Activated CD4-positive, CD25-positive, alpha-beta regulatory T cell treated with anti-CD3 and anti-CD28 coated beads, Interleukin-2, amount 50 U/mL, for 72 hours (primary cell): Measurements from ENCODE around the gene TBC1D21.

ENCODE experiments used
- DNase-seq: peaks from one replicate; pipeline ENCODE4 v3.0.0; 2021

TBC1D21 gene

DNA sequence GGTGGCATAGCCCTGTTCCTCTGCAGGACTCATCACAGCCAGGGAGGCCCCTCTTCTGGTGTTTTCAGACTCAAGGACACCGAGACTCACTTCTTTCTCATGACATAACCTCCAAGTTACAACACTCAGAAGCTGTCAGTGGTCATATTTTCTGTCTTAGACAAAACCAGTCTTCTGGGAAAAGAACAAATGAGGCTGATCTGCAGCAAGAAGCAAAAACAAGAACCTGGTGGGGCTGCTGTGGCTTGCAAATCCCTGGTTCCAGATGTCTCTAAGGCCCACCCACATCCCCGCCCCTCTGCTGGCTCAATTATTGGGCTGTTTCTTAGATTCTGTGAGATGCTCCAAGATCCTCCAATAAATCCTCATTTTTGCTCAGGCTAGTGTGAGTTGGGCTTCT lies 36.3 kb downstream of the TBC1D21 start:
- no peak for DNase-seq

DNA sequence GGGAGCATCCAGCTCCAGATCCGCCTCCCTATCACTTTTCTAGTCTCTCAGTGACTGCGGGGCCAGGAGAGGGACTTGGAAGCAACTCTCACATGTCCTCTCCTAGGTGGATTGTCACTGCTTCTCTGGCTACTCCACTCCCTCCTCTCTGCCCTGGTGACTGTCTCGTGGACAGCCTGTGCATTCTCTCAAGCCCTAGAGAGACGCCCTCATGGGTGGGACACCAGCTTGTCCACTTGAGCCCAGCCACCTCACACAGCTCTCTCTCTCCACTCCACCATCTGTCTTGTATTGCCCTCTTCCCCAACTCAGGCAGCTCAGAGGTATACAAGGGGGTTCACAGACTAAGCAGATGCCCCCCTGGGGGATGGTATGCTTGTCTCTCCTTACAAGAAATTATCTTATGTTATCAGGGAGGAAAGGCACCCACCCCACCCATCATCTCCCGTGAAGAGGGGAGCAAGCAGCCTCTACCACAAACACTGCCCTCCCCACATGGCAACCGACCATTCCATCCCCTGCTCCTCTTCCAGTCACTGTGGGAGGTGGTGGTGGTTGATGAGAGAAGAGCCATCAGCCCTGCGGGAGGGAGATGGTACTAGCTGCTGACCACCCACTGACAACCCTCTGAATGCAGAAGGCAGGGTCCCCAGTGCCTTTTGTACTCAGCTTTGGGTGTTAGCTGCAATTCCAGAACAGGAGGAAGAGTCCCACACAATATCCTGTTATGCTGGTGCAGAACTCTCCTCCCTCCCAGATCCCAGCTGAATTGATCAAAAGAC lies 37.3 kb downstream of the TBC1D21 start:
- DNase-seq = no peak

DNA sequence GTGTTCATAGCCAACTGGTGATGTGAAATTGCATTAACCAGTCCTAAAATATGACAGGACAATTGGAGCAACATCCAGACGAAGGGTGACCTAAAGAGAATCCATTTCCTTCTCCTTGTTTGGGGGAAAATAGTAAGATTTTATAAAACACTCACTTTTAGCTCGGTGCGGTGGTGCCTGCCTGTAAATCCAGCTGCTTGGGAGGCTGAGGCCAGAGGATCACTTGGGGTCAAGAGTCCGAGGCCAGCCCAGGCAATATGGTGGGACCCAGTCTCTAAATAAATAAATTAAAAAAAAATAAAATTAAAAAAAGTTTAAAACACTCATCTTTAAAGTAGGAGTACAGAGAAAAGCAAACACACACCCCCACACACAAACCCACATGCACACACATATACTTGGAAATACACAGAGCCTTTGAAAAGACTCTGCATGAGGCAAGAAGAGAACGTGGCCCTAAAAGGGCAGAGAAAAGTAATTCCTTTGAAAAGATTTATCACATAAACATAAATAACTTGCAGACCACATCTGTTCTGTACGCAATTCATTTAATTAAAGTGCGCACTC lies 38.7 kb downstream of the TBC1D21 start:
- DNase-seq = no peak

DNA sequence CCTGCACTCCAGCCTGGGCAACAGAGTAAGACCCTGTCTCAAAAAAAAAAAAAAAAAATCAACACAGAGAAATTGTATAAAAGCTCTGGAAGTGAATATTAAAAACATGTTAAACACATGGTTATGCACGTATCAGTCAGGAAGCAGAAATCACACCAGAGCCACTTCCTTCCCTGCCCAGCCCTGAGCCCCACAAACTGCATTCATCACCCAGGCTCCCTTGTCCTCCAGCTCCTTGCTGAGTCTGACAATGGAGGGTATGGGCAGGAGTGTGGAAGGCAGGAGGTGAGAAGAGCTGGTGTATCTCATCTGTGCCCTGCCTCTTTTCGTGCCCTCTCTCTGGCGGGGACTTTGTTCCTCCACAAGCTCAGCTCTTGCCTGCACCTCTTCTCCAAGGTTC lies 40.8 kb downstream of the TBC1D21 start:
- no peak for DNase-seq

DNA sequence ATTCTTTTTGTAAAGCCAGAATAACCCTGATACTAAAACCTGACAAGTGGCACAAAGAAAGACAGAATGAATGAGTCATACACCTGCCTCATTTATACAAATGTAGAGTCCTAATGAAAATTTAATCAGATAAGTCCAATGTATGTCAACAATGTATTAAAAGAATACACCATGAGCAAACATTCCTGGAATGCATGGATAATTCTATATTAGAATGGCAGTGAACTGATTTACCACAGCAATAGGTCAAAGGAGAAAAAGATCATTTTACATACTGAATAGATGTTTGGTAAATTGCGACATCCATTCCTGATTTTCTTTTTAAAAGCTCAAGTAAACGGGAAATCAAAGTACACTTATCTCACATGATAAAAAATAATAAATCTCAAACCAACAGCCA lies 41.7 kb downstream of the TBC1D21 start:
- DNase-seq = no peak

DNA sequence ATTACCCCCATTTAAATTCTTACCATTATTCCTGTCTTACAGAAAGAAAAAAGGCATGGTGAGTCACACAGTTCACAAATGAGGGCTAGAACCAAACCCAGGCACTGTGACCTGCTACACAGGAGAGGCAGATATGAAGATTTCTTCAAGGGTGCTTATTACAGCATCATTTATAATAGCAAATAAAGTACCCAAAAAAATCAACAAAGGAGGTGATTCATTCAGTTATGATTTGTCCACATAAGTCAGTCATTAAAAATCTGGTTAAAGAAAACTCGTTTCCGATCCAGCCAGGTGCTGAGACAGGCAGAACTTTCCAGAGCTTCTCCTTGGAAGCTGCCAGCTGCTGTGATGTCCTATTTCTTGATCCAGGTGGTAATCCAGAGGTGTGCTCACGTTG lies 45.4 kb downstream of the TBC1D21 start:
- no peak for DNase-seq

DNA sequence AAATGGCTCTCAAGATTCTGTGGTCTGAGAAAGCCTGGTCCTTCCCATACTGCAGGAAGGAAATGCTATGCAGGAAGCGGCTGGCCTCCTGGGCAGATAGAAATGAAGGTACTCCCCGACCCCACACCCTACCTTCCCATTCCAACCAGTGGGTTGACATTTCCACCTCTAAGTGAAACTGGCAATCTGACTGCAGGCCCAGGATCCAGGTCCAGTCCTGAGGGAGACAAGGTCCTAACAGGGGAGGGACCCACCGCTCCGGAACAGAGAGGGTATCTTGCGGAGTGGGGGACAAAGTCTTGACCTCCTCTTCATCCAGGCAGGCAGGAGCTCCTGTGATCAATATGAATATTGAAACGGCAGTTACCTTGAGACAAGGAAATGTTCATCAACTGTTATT lies 46.3 kb downstream of the TBC1D21 start:
- no peak for DNase-seq

DNA sequence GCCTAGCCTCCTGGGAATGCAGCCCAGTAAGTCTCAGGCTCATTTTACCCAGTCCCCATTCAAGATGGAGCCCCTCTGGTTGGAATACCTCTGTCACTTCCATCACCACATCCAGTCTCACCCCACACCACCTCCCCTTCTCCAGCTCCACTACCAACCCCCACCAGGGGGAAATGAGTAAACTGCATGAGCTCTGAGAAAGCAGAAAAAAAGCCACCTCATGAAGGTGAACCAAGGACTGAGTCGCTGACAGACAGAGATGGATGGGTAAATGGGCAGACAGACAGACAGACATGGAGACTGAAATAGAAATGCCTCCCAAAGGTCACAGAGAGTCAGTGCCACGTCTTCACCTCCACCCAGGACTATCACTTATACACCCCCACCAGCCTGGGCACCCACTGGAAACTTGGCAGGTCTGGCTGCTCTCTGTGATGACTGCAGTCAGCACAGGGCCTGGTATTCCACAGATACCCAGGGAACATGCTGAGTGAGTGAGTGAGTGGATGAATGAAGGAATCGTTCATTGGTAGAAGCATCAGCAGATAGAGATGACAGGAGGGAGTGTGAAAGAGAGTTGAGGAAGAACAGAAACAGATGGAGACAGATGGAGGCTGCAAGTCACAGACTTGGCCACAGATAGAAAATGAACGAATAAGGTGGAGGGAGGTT lies 48.0 kb downstream of the TBC1D21 start:
- DNase-seq = no peak

DNA sequence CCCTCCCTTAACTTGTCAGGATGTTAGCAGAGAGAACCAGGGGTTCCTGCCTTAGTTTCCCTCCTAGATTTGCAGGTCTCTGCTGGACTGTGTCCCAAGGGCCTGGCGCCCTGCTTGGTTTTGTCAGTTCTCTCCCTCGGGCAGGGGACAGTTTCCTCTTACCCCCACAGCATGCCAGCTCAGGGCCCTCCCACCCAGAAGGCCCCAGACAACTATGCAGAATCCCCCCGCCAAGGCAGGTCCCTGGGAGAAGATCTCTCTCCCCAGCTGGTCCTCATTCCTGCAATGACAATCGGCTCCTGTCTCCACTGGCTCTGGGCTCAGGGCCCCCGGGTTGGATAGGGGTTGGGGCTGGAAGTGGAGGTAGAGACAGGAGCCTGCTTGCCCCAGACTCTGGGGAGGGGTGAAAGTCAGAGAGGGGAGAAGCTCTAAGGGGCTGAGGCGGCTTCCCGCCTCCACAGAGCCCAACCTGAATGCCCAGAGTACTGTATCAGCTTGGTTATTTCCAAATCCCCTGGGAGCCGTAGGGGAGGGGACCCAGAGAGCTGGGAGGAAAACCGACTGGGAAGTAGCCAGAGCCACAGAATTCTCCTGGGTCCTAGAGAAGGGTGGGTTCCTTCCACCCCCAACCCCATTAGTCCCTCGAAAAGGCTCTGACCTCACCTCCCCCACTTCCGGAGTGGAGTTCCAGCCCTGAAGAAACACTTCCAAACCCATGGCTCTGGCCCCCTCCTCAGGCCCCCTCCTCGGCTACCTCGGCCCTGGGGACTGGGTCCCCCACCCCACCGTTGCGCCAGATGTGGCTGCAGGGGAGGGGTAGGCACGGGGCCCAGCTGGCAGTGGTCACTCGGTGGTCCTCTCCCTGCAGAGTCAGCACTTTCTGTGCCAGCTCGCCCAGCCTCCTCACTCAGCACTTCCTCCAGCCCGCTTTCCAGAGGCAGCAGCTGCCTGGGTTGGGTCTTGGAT lies 49.1 kb downstream of the TBC1D21 start:
- no peak for DNase-seq

DNA sequence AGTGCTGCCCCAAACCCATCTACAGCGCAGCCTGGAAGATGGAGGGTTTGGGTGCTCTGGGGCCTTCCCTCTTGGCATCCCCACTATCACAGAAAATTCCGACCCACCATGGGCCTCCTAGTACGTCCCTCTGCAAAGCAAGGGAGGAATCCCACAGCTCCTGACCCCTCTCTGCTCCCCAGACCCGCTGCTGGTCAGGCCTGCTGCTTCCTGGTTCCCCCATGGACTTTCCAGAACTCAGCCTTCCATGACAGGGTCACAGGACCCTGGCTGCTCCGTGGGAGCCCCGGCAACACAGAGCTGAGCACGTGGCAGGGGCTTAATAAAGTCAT lies 49.8 kb downstream of the TBC1D21 start:
- no peak for DNase-seq

DNA sequence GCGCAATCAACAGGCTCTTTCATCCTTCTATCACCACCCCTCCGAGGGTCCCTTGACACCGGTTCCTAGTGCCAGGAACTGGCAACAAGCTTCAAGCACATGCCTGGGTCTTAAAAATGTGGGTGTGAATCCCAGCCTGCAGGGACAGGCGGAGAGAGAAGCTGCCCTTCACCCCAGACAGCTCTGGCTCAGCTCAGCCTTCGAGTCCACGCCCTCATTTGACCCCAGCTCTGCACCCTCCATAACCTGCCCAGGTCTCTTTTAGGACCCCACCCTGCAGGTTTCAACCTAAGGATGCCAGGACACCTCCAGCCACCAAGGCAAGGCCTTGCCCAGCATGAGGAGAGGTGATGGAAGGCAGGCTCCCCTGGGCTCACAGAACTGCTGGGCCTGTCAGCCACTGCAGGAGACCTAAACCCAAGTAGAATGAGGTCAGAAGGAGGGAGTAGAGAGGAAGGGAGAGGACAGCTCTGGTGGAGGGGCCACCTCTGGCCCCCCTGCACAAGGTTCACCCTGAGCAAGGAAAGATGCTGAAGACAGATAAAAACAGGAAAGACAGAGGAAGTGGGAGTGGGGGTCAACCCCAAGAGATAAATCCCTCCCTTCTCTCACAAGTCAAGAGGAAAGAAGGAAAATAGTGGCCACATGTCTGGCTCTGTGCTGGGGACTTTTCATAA lies 50.3 kb downstream of the TBC1D21 start:
- no peak for DNase-seq

DNA sequence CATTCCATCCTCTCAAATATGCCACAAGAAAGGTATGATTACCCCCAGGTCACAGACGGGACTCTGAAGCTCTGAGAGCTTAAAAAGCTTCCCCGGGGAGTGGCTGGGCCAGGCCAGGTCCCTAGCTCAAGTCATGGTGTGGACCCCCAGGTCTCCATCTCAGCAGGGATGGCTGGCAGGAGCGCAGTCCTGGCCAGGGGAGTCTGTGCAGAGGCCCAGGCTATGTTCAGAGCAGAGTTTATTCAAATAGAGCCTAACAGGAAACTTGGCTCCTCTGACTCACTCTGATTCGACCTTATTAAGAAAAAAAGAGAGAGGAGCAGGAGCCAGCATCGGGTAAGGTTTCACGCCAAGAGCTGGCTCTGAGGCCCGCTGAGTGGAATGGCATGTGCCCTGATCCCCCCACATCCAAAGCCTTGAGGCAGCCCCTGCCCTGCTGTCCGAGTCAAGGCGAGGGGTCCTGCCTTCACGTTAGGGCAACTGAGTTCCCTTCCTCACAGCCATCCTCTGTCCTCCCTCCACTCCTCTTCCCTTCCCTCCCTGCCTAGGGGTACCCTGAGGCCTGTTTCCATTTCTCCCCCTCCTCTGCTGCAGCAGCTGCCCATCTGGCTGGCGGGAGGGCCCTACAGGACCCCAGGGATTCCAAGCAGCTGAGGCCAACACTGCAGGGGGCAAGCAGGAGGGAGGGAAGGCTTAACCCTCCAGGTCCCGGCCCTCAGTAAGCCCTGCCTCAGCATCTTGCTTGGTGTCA lies 51.0 kb downstream of the TBC1D21 start:
- no peak for DNase-seq

DNA sequence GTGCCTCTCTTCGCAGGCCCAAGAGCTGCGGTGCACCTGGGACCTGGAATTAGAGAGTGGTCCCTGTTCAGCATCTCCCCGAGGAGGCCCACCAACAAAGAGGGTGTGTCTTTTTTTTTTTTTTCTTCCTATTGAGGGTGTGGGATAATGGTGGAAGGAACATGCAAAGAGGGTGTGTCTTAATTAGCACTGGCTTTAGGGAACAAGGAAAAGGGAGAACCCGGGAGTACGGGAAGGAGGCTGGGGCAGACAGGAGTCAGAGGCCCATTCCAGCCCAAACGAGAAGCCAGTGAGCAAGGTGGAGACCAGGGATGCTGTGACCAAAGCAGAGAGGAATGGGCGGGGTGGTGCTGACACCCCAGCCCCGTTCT lies 52.5 kb downstream of the TBC1D21 start:
- DNase-seq = no peak

DNA sequence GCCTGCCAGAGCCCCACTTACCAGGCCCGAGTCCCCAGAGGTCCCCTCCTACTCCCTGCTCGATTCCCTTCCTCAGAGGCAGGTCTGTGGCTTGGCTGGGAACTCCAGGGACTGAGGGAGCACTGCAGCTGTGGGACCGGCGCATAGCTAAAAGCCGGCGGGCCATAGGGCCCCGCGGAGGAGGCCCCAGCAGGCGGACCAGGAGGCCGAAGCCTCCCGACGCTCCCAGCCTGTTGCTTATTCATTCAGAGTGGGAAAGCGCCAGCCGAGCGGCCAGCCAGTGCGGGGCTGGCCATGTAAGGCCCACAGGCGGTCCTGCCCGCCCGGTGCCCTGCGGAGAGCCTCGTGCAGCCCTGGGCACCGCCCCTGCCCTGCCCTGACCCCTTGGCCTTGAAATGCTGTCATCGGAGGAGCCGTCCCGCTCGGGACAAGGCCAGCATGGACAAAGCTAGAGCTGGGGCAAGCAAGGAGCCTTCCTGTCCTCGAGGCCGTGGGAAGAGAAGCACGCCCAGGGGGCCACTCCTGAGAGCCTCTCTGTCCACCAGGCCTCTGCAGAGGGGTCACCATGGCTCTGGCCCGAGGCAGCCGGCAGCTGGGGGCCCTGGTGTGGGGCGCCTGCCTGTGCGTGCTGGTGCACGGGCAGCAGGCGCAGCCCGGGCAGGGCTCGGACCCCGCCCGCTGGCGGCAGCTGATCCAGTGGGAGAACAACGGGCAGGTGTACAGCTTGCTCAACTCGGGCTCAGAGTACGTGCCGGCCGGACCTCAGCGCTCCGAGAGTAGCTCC lies 53.0 kb downstream of the TBC1D21 start, which contains the start of gene LOXL1:
Gene LOXL1, plus strand, starts transcription at position 244 of the 784 bp plus-strand sequence. Its CDS starts 322 bp downstream, at position 566.
- no peak for DNase-seq

DNA sequence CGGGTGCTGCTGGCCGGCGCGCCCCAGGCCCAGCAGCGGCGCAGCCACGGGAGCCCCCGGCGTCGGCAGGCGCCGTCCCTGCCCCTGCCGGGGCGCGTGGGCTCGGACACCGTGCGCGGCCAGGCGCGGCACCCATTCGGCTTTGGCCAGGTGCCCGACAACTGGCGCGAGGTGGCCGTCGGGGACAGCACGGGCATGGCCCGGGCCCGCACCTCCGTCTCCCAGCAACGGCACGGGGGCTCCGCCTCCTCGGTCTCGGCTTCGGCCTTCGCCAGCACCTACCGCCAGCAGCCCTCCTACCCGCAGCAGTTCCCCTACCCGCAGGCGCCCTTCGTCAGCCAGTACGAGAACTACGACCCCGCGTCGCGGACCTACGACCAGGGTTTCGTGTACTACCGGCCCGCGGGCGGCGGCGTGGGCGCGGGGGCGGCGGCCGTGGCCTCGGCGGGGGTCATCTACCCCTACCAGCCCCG lies 53.7 kb downstream of the TBC1D21 start:
- peak; percentile 55 for DNase-seq

DNA sequence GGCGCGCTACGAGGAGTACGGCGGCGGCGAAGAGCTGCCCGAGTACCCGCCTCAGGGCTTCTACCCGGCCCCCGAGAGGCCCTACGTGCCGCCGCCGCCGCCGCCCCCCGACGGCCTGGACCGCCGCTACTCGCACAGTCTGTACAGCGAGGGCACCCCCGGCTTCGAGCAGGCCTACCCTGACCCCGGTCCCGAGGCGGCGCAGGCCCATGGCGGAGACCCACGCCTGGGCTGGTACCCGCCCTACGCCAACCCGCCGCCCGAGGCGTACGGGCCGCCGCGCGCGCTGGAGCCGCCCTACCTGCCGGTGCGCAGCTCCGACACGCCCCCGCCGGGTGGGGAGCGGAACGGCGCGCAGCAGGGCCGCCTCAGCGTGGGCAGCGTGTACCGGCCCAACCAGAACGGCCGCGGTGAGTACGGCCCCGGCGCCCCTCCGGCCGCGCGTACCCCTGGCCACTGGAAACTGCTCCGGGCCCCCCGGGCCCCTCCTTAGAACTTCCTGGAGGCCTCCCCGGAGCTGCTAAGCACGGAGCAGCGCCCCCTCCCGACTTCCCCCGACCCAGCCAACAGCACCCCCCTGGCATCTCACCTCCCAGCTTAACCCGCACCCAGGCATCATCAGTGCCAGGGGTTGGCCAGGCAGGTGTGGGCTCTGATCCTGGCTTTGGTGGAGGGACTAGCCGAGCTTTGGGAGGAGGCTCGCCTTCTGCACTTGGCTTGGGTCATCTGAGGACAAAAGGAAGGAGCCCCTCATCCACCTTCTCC lies 54.3 kb downstream of the TBC1D21 start:
- DNase-seq = peak; percentile 80

DNA sequence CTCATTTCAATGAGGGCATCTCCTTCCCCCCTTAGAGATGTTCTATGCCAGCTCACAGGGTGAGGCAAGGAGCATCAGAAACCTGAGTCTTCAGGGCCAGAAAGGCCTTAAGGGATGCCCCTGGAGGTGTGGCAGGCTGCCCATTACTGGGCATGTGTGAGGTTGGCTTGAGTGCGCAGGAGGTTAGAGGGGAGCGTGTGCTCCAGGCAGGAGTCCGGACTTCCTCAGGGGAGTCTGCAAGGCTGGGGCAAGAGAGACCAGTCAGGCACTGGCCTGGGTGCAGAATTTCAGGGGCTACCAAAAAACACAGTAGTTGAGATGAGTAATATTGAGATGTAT lies 54.8 kb downstream of the TBC1D21 start:
- no peak for DNase-seq

DNA sequence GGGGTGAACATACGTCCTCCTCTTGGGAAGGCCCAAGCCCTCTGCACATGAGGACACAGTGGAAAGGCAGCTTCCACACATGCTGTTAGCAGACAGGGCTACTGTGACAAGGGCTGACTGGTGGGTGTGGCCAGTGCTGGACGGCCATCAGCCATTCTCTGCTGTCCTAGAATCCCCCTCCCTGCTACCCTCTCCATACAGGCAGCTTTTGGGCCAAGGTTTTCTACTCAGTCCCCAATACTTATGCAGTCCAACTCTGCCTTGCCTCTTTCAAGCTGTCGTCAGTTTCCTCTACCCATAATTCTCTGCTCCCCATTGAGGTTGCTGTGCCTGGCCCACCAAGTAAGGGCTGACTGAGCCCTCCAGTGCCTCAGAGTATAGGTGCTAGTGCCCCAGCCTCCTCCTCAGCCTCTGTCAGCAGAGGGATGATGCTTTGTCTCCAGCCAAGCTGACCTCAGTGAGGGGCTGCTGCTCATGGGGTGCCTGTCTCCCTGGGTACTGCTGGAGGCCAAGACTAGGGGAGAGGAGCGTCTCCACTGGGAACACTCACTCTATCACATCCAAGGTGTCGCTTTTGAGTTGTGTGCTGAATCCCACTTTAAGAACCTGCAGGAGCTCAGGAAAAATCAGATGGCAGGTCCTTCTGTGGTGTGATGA lies 55.7 kb downstream of the TBC1D21 start:
- no peak for DNase-seq

DNA sequence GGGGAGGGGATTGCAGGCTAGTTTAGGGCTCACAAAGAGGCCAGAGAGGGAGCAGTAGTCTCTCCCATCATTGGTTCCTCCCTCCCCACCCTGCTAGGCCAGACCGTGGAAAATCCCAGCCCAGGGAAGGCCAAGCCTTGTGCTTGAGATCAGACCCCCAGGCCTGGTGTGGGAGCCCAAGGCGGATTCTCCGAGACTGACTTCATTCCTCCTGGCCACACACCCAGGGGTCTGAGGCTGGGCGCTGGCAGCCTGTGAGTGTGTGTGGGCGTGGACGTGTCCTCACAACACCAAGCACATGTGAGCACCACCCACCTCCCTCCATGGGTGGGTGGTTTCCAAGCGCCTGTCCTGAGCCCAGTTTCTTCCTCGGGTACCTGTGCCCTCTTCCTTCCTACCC lies 57.0 kb downstream of the TBC1D21 start:
- DNase-seq = no peak
